Activated CD8-positive, alpha-beta T cell treated with anti-CD3 and anti-CD28 coated beads for 36 hours (primary cell): ENCODE results near the gene ERN1. TPM values are rescaled to one million over a fixed set of nuclear protein-coding genes. Genes with fewer than 3 reads are reported as not detected.

Experiments
- ATAC-seq: fragments of 200-7000 bp; cut with Tn5 transposase; one replicate; pipeline ENCODE4 v1.10.0; 2021; ENCODE audit warnings: mild to moderate bottlenecking, moderate library complexity
- CTCF ChIA-PET: fragments of 350-600 bp; sonication (Branson Sonifier 250); formaldehyde crosslinking; loops from one replicate; lab custom pipeline; 2021; ENCODE audit warnings: antibody characterized with exemption; lab: Charles Lee
- POLR2A ChIA-PET: fragments of 350-600 bp; sonication (Branson Sonifier 250); formaldehyde crosslinking; loops from one replicate; lab custom pipeline; 2021; ENCODE audit warnings: antibody characterized with exemption; lab: Charles Lee
- DNase-seq: peaks from one replicate; pipeline ENCODE4 v3.0.0-alpha.2; 2020
- H3K27ac Mint-ChIP-seq: one replicate; pipeline ENCODE4 v1.8.0; 2021; ENCODE audit warnings: mild to moderate bottlenecking, mixed read lengths
- H3K27me3 Mint-ChIP-seq: one replicate; pipeline ENCODE4 v1.8.0; 2021; ENCODE audit warnings: mixed read lengths
- H3K36me3 Mint-ChIP-seq: one replicate; pipeline ENCODE4 v1.8.0; 2021; ENCODE audit warnings: low read depth, mixed read lengths
- H3K4me1 Mint-ChIP-seq: one replicate; pipeline ENCODE4 v1.8.0; 2021; ENCODE audit warnings: low read depth, mixed read lengths
- H3K4me3 Mint-ChIP-seq: one replicate; pipeline ENCODE4 v1.8.0; 2021; ENCODE audit warnings: mild to moderate bottlenecking, moderate library complexity, mixed read lengths
- H3K9me3 Mint-ChIP-seq: one replicate; pipeline ENCODE4 v1.8.0; 2021; ENCODE audit warnings: mixed read lengths
- intact Hi-C: fragments of 100-400 bp; cut with micrococcal nuclease; formaldehyde crosslinking; loops from one replicate; pipeline ENCODE4 v1.10.0; 2022
- total RNA-seq, 2 experiments: library from RNA; stranded (reverse); gene quantifications; one replicate each; pipeline ENCODE4 v1.2.3, GENCODE V29; 2021
- TF ChIP-seq, protein P1 (sequence below): fragments of 200-600 bp; IDR thresholded peaks from one replicate; pipeline ENCODE4 v1.8.0; 2022; ENCODE audit warnings: antibody characterized with exemption, mild to moderate bottlenecking

ERN1 gene
- total RNA-seq, 2 experiments from 2014 or later, result 19.2 to 23.6 TPM

DNA sequence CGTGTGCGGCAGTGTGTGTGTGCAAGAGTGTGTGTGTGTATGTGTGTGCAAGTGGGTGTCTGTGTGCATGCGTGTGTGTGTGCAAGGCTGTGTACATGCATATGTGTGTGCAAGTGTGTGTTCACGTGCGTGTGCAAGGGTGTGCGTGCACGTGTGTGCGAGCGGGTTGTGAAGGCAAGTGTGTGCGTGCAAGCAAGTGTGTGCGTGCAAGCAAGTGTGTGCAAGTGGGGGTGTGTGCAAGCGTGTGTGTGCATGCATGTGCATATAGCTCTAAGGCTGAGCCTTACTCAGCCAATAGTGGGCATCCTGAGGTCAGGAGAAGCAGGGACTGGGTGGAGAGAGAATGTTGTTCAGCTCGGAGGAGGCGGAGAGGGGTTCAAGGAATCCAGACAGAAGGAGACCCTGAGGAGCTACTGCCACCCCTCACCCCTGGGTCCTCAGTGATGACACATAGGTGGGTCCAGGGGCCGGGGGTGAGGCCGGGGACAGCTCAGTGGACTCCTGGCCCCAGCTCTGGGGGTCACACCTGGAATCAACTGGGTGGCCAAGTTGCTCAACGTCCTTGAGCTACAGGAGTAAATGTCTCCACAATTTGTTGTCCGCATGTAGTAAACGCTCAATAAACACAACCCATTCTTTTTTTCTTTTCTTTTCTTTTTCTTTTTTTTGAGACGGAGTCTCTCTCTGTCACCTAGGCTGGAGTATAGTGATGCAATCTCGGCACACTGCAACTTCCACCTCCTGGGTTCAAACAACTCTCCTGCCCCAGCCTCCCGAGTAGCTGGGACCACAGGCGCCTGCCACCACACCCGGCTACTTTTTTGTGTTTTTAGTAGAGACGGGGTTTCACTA, 130.0 kb downstream of the ERN1 start:
- ChIA-PET POLR2A (interaction anchor here (0.6 to 1.2 kb wide), 4 partner anchors 14 to 29 kb away, joined by 3 to 4 read pairs (median 3); no protein-coding TSS in a partner anchor), CTCF (interaction anchor here (0.9 to 1.7 kb wide), 5 partner anchors 9 to 88 kb away, joined by 3 to 5 read pairs (median 4); no protein-coding TSS in a partner anchor)
- H3K27ac Mint-ChIP-seq, result no peak overlapping the region
- TF ChIP-seq, protein P1, sequence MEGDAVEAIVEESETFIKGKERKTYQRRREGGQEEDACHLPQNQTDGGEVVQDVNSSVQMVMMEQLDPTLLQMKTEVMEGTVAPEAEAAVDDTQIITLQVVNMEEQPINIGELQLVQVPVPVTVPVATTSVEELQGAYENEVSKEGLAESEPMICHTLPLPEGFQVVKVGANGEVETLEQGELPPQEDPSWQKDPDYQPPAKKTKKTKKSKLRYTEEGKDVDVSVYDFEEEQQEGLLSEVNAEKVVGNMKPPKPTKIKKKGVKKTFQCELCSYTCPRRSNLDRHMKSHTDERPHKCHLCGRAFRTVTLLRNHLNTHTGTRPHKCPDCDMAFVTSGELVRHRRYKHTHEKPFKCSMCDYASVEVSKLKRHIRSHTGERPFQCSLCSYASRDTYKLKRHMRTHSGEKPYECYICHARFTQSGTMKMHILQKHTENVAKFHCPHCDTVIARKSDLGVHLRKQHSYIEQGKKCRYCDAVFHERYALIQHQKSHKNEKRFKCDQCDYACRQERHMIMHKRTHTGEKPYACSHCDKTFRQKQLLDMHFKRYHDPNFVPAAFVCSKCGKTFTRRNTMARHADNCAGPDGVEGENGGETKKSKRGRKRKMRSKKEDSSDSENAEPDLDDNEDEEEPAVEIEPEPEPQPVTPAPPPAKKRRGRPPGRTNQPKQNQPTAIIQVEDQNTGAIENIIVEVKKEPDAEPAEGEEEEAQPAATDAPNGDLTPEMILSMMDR, result no peak
- H3K9me3 Mint-ChIP-seq, result no peaks in the 10 kb centered on the region
- H3K36me3 Mint-ChIP-seq, result peaks cover 5% of the 10 kb centered on the region
- DNase-seq (no peak), ATAC-seq (no peak)
- H3K4me3 Mint-ChIP-seq, result peak overlapping the region; percentile 27
- intact Hi-C loops, result no loop called here
- H3K4me1 Mint-ChIP-seq, result peaks cover 22% of the 10 kb centered on the region
- no peaks in the 10 kb centered on the region for H3K27me3 Mint-ChIP-seq

- no peaks in the 10 kb centered on the region for H3K9me3 Mint-ChIP-seq
- no peaks in the 10 kb centered on the region for H3K27me3 Mint-ChIP-seq
- H3K4me3 Mint-ChIP-seq, result peak overlapping the region; percentile 83
- TF ChIP-seq, protein P1, result no peak
- no peak overlapping the region for H3K27ac Mint-ChIP-seq
- ChIA-PET CTCF (interaction anchor here (0.9 to 2.5 kb wide), 10 partner anchors 8 to 87 kb away, joined by 3 to 9 read pairs (median 6); no protein-coding TSS in a partner anchor), POLR2A (interaction anchor here (0.8 to 2.3 kb wide), 10 partner anchors 13 to 150 kb away, joined by 3 to 6 read pairs (median 3); partner anchors contain the start of gene ICAM2)
- peaks cover 23% of the 10 kb centered on the region for H3K4me1 Mint-ChIP-seq
- DNase-seq (peak; percentile 55), ATAC-seq (peak; percentile 54)
- peaks cover 5% of the 10 kb centered on the region for H3K36me3 Mint-ChIP-seq
- intact Hi-C loops, result no loop called here
These were observed 130.9 kb downstream of the ERN1 start for GRCh38 chr17:63998721-63999679.

GRCh38 chr17:63998050-63998720, 131.8 kb downstream of the ERN1 start, which contains the start of gene PRR29:
TSS of gene PRR29 (plus strand) at chr17:63998351. CDS start at chr17:63998365, 14 bp downstream.
- TF ChIP-seq, protein P1, result no peak
- intact Hi-C loops, result no loop called here
- DNase-seq (peak; percentile 80), ATAC-seq (peak; percentile 73)
- Mint-ChIP-seq H3K4me3 (peak within 1 kb of the TSS; percentile 83), H3K4me1 (peaks cover 29% of the 10 kb centered on the region), H3K27ac (peak within 1 kb of the TSS; percentile 67), H3K36me3 (no peaks in the 10 kb centered on the region), H3K27me3 (no peaks in the 10 kb centered on the region), H3K9me3 (no peaks in the 10 kb centered on the region)
- ChIA-PET POLR2A (interaction anchor here (0.8 to 2.3 kb wide), 8 partner anchors 13 to 149 kb away, joined by 3 to 6 read pairs (median 3); partner anchors contain the start of gene ICAM2), CTCF (interaction anchor here (1.3 to 2.5 kb wide), 5 partner anchors 19 to 79 kb away, joined by 6 to 9 read pairs (median 6); no protein-coding TSS in a partner anchor)

GRCh38 chr17:63997341-63998048, 132.4 kb downstream of the ERN1 start:
- no peaks in the 10 kb centered on the region for H3K9me3 Mint-ChIP-seq
- ATAC-seq (no peak), DNase-seq (no peak)
- intact Hi-C loops, result no loop called here
- TF ChIP-seq, protein P1, result no peak
- H3K4me1 Mint-ChIP-seq, result peaks cover 33% of the 10 kb centered on the region
- H3K27me3 Mint-ChIP-seq, result no peaks in the 10 kb centered on the region
- no peaks in the 10 kb centered on the region for H3K36me3 Mint-ChIP-seq
- ChIA-PET CTCF (interaction anchor here (0.9 to 2.5 kb wide), 8 partner anchors 19 to 138 kb away, joined by 3 to 9 read pairs (median 6); no protein-coding TSS in a partner anchor), POLR2A (interaction anchor here (0.8 to 2.3 kb wide), 8 partner anchors 12 to 149 kb away, joined by 3 to 6 read pairs (median 3); partner anchors contain the start of gene ICAM2)
- H3K27ac Mint-ChIP-seq, result no peak overlapping the region
- peak overlapping the region; percentile 83 for H3K4me3 Mint-ChIP-seq
